CD4-positive, alpha-beta T cell treated with Interleukin-2 at 100 ng/mL for 4 hours (primary cell): ENCODE measurements around the gene ERN1.

ENCODE experiments used
- DNase-seq: peaks from one replicate; pipeline ENCODE4 v3.0.0-alpha.2; 2020; ENCODE audit warnings: low spot score

The ERN1 gene

DNA sequence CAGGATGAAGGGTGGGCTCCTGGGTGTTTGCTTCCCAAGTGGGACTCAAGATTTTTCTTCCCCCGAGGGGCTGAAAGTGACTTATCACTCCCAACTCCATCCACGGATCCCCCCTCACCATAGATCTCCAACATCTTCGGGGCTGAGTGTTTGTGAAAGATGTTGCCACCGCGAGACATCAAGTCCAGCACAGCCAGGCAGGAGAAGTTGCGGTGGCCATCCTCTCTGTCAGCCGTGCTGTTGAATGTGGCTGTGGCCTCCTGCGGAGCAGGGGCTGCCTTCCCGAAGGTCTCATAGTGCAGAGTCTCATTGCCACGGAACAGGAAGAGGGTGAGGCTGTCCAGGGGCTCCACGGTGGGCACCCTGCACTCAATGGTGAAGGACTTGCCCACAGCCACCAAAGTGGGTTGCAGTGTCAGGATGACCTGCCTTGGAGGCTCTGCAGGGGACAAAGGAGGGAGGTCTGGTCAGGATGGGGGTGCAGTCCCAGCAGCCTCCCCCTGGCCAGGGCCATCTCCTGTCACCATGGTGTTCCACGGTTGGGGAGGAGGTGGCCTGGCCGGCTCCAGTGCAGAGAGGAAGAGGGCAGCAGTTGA is 126.3 kb downstream of the ERN1 start:
- no peak for DNase-seq

GRCh38 chr17:64002658-64003525 is 127.1 kb downstream of the ERN1 start:
- DNase-seq, result no peak

GRCh38 chr17:64001763-64002529 is 128.0 kb downstream of the ERN1 start:
- DNase-seq, result no peak

GRCh38 chr17:64001091-64001579 is 128.8 kb downstream of the ERN1 start:
- DNase-seq, result no peak

DNA sequence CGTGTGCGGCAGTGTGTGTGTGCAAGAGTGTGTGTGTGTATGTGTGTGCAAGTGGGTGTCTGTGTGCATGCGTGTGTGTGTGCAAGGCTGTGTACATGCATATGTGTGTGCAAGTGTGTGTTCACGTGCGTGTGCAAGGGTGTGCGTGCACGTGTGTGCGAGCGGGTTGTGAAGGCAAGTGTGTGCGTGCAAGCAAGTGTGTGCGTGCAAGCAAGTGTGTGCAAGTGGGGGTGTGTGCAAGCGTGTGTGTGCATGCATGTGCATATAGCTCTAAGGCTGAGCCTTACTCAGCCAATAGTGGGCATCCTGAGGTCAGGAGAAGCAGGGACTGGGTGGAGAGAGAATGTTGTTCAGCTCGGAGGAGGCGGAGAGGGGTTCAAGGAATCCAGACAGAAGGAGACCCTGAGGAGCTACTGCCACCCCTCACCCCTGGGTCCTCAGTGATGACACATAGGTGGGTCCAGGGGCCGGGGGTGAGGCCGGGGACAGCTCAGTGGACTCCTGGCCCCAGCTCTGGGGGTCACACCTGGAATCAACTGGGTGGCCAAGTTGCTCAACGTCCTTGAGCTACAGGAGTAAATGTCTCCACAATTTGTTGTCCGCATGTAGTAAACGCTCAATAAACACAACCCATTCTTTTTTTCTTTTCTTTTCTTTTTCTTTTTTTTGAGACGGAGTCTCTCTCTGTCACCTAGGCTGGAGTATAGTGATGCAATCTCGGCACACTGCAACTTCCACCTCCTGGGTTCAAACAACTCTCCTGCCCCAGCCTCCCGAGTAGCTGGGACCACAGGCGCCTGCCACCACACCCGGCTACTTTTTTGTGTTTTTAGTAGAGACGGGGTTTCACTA is 130.0 kb downstream of the ERN1 start:
- no peak for DNase-seq

- peak; percentile 34 for DNase-seq
These were observed 130.9 kb downstream of the ERN1 start for GRCh38 chr17:63998721-63999679.

DNA sequence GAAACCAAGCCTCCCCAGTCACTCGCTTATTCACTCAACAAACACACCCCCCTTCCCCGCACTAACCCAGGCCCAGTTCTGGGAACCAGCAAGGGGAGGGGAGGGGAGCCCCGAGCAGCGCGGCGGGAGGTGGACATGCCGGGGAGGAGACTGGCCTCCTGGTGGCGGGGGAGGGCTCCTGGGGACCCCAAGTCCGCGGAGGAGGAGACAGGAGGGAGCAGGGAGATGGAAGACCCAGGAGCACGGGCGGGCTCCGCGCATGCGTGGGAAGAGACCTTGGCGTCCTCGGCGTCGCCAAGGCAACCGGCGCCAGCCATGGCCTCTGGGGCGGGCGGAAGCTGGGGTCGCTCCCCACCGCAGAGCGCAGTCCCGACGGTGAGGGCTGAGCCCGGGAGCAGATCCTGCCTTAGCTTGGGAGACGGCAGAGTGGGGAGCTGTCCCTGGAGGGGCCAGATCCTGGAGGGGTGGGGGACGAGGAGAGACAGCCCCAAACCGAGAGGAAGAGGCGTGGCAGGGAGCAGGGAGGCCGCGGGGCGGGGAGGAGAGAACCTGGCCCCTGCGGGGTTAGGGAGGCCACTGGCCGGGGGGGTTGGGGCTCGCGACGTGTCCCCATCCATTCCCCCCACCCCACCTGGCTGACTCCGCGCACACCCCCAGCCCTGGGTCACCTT is 131.8 kb downstream of the ERN1 start, which contains the start of gene PRR29:
Gene PRR29 (plus strand): TSS at position 302 of the 671 bp plus-strand sequence. CDS start 14 bp downstream, at position 316.
- peak; percentile 74 for DNase-seq

DNA sequence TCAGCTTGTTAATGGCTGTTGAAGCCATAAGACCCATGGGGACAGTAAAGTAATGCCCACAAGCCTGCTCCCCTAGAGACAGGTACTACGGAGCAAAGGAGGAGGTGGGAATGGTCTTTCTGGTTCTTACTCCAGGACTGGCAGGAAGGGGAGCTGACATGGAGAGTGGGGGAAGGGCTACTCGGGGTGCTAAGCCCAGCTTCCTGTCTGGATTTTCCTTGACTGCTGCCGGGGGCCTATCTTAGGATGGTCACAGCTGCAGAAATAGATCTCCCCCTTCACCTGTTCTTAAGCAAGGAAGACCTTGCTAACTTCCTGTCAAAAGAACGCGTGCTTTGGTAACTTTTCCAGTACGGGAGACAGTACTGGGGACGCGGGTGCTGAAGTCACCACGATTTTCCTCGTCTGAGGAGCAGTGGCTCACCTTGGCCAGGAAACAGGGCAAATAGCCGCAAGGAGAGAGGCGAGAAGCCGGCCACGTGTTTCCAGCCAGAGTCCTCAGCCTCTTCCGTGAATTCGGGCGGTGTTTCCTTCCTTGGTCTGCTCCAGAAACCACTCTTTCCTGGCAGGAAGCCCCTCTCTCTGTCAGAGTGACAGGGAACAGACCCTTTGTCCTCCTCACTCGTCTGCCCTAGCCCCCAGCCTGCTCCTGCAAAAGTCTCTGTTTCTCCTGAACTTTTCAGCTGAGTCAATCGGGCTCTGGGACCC is 132.4 kb downstream of the ERN1 start:
- no peak for DNase-seq

- no peak for DNase-seq
These were observed 133.3 kb downstream of the ERN1 start for GRCh38 chr17:63996430-63997182.

DNA sequence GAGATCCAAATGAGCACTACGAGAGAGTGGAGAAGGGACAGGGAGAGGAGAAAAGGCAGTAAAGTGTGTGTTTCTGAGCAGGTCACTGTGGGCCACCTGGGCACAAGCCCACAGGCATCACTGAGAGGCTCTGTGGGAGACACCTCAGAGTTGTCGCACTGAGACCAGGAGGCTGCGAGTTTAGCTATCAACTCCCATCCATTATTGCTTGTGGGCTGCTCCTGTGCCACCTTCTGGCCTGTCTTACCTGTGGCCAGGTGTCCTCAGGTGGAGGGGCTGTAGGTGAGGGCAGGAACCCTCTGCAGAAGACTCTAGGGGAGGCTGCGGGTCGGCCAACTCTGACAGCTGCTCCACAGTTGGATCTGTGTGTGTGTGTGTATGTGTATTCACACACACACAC is 134.3 kb downstream of the ERN1 start:
- DNase-seq, result no peak

- peak; percentile 73 for DNase-seq
These were observed 136.5 kb downstream of the ERN1 start for GRCh38 chr17:63993368-63993985.

DNA sequence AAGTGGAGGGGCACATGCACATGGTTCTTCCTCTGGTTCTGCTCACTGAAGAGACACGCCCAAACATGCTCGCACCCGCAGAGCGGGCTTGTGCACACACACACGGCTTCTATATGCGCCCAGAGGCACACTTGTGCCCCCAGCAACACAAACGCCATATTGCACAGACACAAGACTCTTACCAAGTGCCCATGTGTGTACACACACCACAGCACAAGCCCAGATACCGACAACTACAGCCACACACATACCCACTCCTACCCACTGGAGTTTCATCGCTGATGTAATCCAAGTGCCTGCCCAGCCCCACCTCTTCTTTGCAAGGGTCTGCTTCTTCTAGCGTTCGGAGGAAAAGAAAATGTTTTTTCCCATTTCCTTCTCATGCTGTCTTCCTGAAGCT is 138.3 kb downstream of the ERN1 start:
- DNase-seq, result no peak

DNA sequence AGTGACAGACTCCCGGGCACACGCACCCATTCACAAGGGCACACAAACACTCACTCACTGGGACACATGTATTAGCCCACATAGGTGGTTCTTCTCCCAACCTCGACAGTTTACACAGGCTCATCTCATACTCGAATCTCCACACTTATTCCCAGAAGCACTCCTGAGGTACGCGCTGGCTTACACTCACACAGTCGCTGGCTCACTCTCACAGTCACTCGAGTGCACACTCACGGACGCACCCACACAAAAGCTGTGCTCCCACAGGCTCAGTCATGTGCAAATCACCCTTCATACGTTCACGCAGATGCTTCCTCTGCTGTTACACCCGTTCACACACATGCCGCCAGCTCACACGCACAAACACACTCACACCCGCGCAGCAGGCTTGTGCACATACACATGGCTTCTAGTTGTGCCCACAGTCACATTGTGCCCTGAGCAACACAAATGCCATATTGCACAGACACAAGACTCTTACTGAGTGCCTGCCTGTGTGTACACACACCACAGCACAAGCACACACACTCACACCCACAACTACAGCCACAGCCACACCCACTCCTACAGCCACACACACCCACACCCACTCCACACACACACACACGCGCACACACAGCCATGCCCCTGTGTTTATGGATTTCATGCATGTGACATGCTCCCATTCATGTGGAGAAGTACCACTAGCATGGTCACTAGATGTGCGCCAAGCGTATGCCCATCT is 140.2 kb downstream of the ERN1 start:
- DNase-seq, result no peak
